Measurements from ENCODE around the gene USP12.

USP12 gene

GRCh38 chr13:27203186-27203585 is 31.6 kb upstream of the USP12 start:
- TF ChIP-seq CTCF (conservative IDR thresholded peaks at IDR 0.05) (no peak), ZFX (IDR thresholded peaks at IDR 0.05) (no peak)
- H3K27ac ChIP-seq: no peak overlapping the region

GRCh38 chr13:27201661-27202060 is 30.1 kb upstream of the USP12 start:
- no peak overlapping the region for H3K27ac ChIP-seq
- no peak for TF ChIP-seq CTCF (conservative IDR thresholded peaks at IDR 0.05)
- no peak for TF ChIP-seq ZFX (IDR thresholded peaks at IDR 0.05)

- TF ChIP-seq CTCF (conservative IDR thresholded peaks at IDR 0.05) (no peak), ZFX (IDR thresholded peaks at IDR 0.05) (no peak)
- H3K27ac ChIP-seq: no peak overlapping the region
These were observed 28.9 kb upstream of the USP12 start for GRCh38 chr13:27200413-27201070.

GRCh38 chr13:27199696-27200095 is 28.1 kb upstream of the USP12 start:
- H3K27ac ChIP-seq: no peak overlapping the region
- no peak for TF ChIP-seq ZFX (IDR thresholded peaks at IDR 0.05)
- no peak for TF ChIP-seq CTCF (conservative IDR thresholded peaks at IDR 0.05)

- TF ChIP-seq ZFX (IDR thresholded peaks at IDR 0.05): no peak
- no peak for TF ChIP-seq CTCF (conservative IDR thresholded peaks at IDR 0.05)
These were observed 27.6 kb upstream of the USP12 start for GRCh38 chr13:27199211-27199610.

GRCh38 chr13:27194895-27195764 is 23.5 kb upstream of the USP12 start:
- H3K27ac ChIP-seq: no peak overlapping the region
- TF ChIP-seq ZFX (IDR thresholded peaks at IDR 0.05): no peak
- no peak for TF ChIP-seq CTCF (conservative IDR thresholded peaks at IDR 0.05)

More at GRCh38 chr13:27199211-27199610, 27.6 kb upstream of the USP12 start:
- no peak overlapping the region for H3K27ac ChIP-seq

- TF ChIP-seq CTCF (conservative IDR thresholded peaks at IDR 0.05) (no peak), ZFX (IDR thresholded peaks at IDR 0.05) (no peak)
- H3K27ac ChIP-seq: no peak overlapping the region
These were observed 22.6 kb upstream of the USP12 start for GRCh38 chr13:27194209-27194608.

Measured in C4-2B (cell line).